ENCODE data around the gene SAP30.

SAP30 gene

DNA sequence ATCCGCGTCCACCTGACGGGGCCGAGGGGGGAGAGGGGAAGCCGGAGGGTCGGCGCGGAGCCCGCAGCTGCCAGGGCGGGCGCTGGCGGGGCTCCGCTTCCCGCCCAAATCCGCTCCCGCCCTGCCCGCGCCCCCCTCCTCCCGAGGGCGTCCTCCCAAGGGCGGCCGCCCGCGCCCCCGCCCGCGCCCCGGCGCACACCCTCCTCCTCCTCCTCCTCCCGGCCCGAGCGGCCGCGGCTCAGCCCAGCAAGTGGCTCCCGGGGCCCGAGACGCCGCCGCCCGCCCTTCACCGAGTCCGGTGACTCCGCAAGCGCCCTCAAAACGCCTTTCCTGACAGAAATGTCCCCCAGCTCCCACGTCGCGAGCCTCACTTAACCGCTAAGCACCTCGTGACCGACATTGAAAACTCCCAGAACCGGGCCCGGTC lies 37.1 kb upstream of the SAP30 start:
- H3K4me3 ChIP-seq (ENCODE audit: low read length): peak overlapping the region; percentile 95
- TF ChIP-seq, protein P1, sequence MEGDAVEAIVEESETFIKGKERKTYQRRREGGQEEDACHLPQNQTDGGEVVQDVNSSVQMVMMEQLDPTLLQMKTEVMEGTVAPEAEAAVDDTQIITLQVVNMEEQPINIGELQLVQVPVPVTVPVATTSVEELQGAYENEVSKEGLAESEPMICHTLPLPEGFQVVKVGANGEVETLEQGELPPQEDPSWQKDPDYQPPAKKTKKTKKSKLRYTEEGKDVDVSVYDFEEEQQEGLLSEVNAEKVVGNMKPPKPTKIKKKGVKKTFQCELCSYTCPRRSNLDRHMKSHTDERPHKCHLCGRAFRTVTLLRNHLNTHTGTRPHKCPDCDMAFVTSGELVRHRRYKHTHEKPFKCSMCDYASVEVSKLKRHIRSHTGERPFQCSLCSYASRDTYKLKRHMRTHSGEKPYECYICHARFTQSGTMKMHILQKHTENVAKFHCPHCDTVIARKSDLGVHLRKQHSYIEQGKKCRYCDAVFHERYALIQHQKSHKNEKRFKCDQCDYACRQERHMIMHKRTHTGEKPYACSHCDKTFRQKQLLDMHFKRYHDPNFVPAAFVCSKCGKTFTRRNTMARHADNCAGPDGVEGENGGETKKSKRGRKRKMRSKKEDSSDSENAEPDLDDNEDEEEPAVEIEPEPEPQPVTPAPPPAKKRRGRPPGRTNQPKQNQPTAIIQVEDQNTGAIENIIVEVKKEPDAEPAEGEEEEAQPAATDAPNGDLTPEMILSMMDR (conservative IDR thresholded peaks at IDR 0.05; ENCODE audit: low read depth, low read length): no peak
- no peak for DNase-seq (ENCODE audit: low read depth)

DNA sequence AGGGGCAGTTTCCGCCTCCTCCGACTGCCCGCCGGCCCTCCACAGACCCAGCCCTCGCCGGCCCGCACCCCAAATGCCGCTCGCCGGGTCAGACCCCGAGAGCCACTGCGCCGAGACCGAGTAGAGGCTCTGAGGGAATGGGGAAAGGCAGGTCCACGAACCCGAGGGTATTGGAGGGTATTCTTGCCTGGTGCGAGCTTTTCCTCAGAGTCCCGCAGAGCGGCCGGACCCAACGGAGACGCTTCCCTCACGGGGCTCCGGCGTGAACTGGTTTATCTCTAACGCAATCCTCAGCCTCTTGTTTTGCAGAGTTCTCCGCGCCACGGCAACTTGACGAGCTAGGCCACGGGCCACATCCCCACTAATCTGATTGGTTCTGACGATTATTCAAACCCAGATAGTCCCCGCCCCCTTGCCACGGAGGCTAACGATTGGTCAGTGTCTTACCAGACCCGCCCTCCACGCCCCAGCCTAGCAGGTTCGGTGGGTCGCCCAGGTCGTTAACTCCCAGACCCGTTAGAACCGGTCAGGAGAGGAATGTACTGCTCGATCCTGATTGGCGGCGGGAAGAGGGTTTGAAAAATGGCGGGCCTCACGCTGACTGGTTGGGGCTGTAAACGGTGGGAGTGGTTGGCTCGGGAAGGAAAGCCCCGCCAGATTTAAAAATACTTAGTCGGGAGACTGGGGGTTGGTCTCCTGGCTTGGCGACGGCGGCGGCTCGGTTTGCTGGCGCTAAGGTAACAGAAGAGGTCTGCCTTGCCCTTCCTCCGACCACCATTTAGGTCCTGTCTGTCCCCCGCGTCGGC lies 36.5 kb upstream of the SAP30 start, which contains the start of gene HMGB2:
TSS of gene HMGB2 (minus strand) at position 274 of the 806 bp plus-strand sequence. CDS start 709 bp downstream, outside the sequence.
- TF ChIP-seq, protein P1 (conservative IDR thresholded peaks at IDR 0.05; ENCODE audit: low read depth, low read length): no peak
- DNase-seq (ENCODE audit: low read depth): peak; percentile 100
- peak within 1 kb of the TSS; percentile 95 for H3K4me3 ChIP-seq (ENCODE audit: low read length)

DNA sequence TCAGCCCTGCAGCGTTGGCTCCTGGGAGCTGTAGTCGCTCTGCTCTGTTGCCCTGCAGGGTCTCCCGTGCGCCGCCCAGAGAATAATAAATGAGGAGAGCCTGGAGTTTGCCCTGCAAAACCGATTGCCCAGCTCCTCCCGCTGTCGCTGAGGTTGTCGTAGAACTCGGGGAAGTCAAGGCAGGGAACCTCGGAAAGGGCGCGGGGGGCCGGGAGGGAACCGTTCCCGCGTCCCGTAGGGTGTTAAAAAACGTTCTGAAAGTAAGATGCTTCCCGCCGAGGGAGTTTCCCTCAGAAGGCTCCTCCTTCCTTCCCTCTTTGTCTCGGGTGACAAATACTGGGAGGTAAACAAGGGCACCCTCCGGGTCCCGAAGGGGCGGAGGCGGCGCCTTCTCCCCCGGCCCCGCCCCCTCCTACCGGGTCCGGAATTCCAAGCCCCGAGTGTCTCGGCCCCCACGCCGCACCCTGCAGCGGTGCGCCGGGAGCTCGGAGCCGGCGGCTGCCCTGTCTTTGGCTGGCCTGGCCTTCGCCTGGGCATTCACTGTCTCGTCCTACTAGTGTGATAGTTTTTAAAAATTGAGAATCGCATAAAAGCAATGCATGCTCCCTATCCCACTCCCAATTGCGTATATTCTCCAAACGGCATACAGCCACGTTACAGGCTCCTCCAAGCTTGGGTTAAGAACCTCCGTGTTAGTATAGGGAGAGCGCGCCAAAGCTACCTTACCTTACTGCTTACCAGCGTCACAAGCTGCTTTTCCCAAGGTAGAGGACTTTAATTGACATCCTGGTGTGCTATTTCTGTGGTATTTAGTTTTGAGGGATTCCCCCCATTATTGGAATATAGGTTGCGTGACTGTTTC lies 35.6 kb upstream of the SAP30 start:
- no peak for DNase-seq (ENCODE audit: low read depth)
- TF ChIP-seq, protein P1 (conservative IDR thresholded peaks at IDR 0.05; ENCODE audit: low read depth, low read length): no peak
- peak overlapping the region; percentile 95 for H3K4me3 ChIP-seq (ENCODE audit: low read length)

DNA sequence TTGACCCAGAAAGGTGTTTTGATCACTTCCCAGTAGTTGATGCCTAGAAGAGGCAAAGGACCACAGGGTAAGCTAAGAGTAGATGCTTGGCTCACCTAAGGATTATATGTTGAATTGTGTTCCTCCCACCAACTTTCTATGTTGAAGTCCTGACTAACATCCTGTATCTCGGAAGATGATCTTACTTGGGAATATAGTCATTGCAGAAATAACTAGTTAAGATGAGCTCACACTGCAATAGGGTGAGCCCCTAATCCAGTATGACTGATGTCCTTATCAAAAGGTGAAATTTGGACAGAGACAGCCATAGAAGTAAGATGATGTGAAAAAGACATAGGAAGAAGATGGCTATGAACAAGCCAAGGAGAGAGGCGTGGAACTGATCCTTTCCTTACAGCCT lies 33.3 kb upstream of the SAP30 start:
- TF ChIP-seq, protein P1 (conservative IDR thresholded peaks at IDR 0.05; ENCODE audit: low read depth, low read length): no peak
- DNase-seq (ENCODE audit: low read depth): no peak
- H3K4me3 ChIP-seq (ENCODE audit: low read length): no peak overlapping the region

DNA sequence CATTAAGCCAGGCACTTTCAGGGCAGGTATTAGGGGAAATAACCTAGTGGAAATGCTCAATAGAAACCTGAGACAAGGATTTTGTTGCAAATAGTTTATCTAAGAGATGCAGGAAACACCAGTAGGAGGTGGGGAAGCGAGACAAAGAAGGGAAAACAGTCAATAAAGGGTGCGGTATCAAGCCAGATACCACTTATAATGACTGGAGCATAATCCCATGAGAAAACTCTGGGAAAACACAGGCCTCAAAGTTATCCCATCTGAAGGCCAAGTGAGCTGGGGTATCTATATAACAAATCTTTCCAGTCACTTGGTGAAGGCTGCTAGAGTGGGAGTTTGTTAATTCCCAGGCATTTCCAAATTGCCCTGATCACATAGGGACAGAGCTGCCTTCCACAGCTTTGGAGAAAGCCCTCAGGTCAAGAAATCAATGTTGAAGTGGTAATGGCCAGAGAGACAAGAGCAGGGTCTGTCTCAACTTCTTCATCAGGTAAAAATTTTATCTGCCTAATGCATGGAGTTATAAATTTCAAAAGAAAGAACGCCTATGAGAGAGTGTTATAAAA lies 26.8 kb upstream of the SAP30 start:
- TF ChIP-seq, protein P1 (conservative IDR thresholded peaks at IDR 0.05; ENCODE audit: low read depth, low read length): no peak

DNA sequence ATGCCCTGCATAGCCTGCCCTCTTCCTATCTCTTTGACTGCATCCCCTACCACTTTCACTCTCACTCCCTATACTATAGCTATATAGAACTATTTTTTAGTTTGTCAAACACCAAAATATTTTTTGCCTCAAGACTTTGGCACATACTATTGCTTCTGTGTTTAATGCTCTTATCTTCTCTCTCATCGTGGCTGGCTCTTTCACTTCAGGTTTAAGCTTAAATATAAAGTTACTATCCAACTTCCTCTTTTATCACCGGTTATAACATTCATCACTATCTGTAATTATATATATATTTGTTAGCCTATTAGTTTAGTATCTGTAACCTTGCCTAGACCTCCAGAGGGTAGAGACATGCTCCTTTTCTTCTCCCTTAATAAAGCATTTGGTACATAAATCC lies 25.1 kb upstream of the SAP30 start:
- TF ChIP-seq, protein P1 (conservative IDR thresholded peaks at IDR 0.05; ENCODE audit: low read depth, low read length): no peak
- no peak overlapping the region for H3K4me3 ChIP-seq (ENCODE audit: low read length)
- no peak for DNase-seq (ENCODE audit: low read depth)

More for the DNA sequence above, 26.8 kb upstream of the SAP30 start:
- DNase-seq (ENCODE audit: low read depth): no peak
- H3K4me3 ChIP-seq (ENCODE audit: low read length): no peak overlapping the region

Measured in retinal pigment epithelial cell (primary cell).